Measurements from ENCODE around the gene OR8D4.
"Not testable (repeated sequence)": the region's sequence is repeated elsewhere in the genome, so short reads cannot be mapped to it uniquely, and the experiment has no call there.

Gene OR8D4

GRCh38 chr11:123901867-123902266, at the start of gene OR8D4:
TSS of gene OR8D4 (plus strand) at chr11:123902167. CDS start at chr11:123906432, 4,265 bp downstream.
- DNase-seq (ENCODE audit: low read depth in 2 of 2), result no peak

DNA sequence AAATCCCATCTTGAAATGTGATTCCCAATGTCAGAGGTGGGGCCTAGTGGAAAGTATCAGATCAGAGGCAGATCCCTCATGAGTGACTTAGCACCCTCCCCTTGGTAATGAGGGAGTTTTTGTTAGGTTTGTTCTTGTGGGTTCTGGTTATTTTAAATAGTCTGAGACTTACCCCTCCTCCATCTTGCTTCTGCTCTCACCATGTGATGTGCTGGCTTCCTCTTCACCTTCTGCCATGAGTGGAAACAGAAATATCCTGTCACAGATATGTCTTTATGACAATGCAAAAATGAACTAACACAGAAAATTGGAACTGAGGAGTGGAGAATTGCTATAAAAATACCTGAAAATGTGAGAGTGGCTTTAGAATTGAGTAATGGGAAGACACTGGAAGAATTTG, 49.6 kb upstream of the OR8D4 start:
- DNase-seq (ENCODE audit: low read depth in 2 of 2), result no peak

GRCh38 chr11:123853038-123853437, 48.9 kb upstream of the OR8D4 start:
- DNase-seq (ENCODE audit: low read depth in 2 of 2), result no peak

GRCh38 chr11:123856444-123856843, 45.5 kb upstream of the OR8D4 start:
- DNase-seq (ENCODE audit: low read depth in 2 of 2), result no peak

GRCh38 chr11:123859731-123860130, 42.2 kb upstream of the OR8D4 start:
- no peak for DNase-seq (ENCODE audit: low read depth in 2 of 2)

DNA sequence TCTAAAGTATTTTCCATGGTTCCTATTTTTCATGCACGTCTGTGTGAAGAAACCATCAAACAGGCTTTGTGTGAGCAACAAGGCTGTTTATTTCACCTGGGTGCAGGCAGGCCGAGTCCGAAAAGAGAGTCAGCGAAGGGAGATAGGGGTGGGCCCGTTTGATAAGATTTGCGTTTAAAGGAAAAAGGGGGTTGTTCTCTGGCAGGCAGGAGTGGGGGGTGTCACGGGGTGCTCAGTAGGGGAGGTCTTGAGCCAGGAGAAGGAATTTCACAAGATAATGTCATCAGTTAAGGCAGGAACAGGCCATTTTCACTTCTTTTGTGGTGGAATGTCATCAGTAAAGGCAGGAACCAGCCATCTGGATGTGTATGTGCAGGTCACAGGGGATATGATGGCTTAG, 36.7 kb upstream of the OR8D4 start:
- DNase-seq (ENCODE audit: low read depth in 2 of 2), result not testable (repeated sequence)

DNA sequence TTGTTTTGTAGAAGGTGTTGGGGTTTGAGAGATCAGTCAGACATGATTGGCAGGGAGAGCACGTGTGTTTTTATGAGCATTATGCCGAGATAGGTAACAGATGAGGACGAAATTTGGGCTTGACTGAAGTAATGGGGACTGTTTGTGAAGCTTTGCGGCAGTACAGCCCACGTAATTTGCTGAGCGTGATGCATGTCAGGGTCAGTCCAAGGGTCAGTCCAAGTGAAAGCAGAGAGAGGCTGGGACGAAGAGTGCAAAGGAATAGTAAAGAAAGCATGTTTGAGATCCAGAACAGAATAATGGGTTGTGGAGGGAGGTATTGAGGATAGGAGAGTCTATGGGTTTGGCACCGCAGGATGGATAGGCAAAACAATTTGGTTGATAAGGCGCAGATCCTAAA, 34.2 kb upstream of the OR8D4 start:
- DNase-seq (ENCODE audit: low read depth in 2 of 2), result not testable (repeated sequence)

DNA sequence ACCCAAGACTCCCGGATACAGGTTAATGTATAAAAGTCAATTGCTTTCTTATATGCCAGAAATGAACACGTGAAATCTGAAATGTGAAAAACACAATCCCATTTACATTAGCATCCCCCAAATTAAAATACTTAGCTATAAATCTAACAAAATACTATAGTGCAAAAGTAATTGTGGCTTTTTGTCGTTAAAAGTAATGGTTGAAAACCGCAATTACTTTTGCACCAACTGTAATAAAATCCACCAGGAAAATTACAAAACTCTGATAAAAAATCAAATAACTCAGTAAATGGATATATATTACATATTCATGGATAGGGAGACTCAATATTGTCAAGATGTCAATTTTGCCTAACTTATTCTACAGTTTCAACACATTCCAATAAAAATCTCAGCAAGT, 21.1 kb upstream of the OR8D4 start:
- DNase-seq (ENCODE audit: low read depth in 2 of 2), result no peak

- DNase-seq (ENCODE audit: low read depth in 2 of 2), result no peak
Observed at GRCh38 chr11:123885570-123885969, 16.4 kb upstream of the OR8D4 start, which contains the start of gene TMEM225. TSS of gene TMEM225 (minus strand) at chr11:123885670. CDS start at chr11:123885425, 245 bp downstream.

GRCh38 chr11:123892031-123892430, 9.9 kb upstream of the OR8D4 start:
- DNase-seq (ENCODE audit: low read depth in 2 of 2), result no peak

DNA sequence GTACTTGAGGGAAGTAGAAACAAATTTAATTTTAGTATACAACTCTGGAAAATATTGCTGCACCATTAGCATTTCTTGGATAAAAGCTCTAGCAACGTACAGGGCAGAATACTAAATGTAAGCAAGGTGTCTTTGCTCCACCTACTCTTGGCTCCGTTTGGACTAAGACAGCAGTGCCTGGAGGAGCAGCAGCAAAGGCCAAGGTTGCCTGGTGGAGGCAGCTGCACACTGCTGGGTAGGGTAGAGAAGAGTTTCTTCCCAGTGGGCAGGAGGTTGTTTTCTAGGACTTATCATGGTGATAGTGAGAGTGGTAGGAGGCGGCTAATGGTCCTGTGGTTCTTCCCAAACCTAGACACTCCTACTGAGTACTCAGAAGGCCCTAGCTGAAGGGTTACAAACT, 2.2 kb upstream of the OR8D4 start:
- no peak for DNase-seq (ENCODE audit: low read depth in 2 of 2)

DNA sequence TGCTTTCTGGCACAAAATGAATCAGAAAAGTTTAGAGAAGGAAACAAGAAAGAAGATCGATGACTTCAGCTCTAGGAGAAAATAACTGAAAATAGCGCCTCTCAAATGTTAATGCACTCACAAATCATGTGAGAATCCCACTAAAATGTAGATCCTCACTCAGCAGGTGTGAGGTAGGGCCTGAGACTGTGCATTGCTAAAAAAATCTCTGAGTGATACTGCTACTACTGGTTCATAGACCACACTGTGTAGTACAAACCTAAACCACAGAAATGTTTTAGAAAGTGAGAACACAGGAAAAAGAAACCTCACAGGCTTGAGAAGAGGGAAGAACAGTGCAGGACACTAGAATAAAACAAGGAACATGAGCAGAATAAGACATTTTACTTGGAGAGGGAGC, 2.0 kb downstream of the OR8D4 start:
- DNase-seq (ENCODE audit: low read depth in 2 of 2), result no peak

- DNase-seq (ENCODE audit: low read depth in 2 of 2), result no peak
Observed at GRCh38 chr11:123904932-123905331, 3.0 kb downstream of the OR8D4 start.

- DNase-seq (ENCODE audit: low read depth in 2 of 2), result no peak
Observed at GRCh38 chr11:123905826-123906225, 3.9 kb downstream of the OR8D4 start.

GRCh38 chr11:123920943-123921342, 19.0 kb downstream of the OR8D4 start:
- no peak for DNase-seq (ENCODE audit: low read depth in 2 of 2)

GRCh38 chr11:123924027-123924426, 22.1 kb downstream of the OR8D4 start:
- no peak for DNase-seq (ENCODE audit: low read depth in 2 of 2)

DNA sequence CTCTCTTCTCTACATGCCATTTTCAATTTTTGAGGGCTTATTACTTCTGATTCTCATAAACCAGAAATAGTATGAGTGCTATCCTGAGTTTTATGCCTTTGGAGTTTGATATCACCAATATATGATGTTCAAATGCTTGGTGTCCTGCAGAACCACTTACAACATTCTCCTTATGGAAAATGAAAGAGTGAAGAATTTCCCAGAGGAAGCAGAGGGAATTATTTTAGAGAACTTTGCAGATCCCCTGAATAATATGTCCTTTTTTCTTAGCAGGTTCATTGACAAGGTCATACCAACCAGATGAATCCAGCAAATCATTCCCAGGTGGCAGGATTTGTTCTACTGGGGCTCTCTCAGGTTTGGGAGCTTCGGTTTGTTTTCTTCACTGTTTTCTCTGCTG, 37.4 kb downstream of the OR8D4 start, which contains the start of gene OR4D5:
Gene OR4D5 (plus strand): TSS at position 301 of the 400 bp plus-strand sequence. CDS start 0 bp downstream, at position 301.
- DNase-seq (ENCODE audit: low read depth in 2 of 2), result no peak

DNA sequence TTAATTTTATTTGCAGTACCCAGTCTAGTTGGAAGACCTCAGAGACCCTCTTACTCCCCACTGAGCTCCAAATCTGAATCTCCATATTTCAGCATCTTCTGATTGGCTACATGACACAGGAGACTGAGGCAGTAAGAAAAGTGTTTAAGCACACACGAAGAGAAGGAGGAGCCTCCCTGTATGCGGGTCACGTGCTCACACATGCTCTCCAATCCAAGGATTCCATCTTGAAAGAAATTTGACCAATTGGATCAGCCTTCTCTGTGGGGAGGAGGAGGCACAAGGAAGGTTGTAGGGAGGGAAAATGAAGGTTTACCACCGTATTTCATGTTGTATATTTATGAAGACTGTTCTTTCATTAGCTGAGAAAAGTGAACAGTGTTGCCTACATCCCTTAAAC, 40.4 kb downstream of the OR8D4 start:
- DNase-seq (ENCODE audit: low read depth in 2 of 2), result no peak

- DNase-seq (ENCODE audit: low read depth in 2 of 2), result no peak
Observed at GRCh38 chr11:123943738-123944137, 41.8 kb downstream of the OR8D4 start, which contains the start of gene OR6T1. TSS of gene OR6T1 (minus strand) at chr11:123943838. CDS start at chr11:123943838, 0 bp downstream.

GRCh38 chr11:123945132-123945531, 43.2 kb downstream of the OR8D4 start:
- DNase-seq (ENCODE audit: low read depth in 2 of 2), result no peak

DNA sequence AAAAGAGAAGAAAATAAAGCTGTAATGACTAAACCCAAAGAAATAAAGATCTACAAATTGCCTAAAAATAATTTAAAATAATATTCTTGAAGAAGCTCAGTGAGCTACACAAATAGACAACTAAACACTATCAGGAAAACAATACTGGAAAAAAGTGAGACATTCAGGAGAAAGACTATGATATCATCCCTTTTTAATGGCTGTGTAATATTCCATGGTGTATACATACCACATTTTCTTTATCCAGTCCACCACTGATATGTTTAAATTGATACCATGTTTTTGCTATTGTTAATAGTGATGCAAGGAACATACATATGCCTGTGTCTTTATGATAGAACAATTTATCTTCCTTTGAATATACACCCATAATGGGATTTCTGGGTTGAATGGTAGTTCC, 54.8 kb downstream of the OR8D4 start:
- no peak for DNase-seq (ENCODE audit: low read depth in 2 of 2)
